HCT116 (cell line): ENCODE measurements around the gene BPIFB1. TPM values are rescaled to one million over a fixed set of nuclear protein-coding genes. Genes with fewer than 3 reads are reported as not detected.

Source experiments
- ATAC-seq: fragments of 200-7000 bp; cut with Tn5 transposase; 2 replicates; pipeline ENCODE4 v1.9.1; 2020; ENCODE audit warnings: mild to moderate bottlenecking, moderate library complexity
- BruUV-seq: library from RNA; stranded (reverse); fragments of 400-500 nt; replicated peaks from 2 replicates; lab custom pipeline; 2021; lab: Mats Ljungman, UMichigan
- CTCF ChIA-PET: fragments of 300-600 bp; sonication (Branson Sonifier 250); formaldehyde crosslinking; loops from one replicate; lab custom pipeline; 2021; ENCODE audit warnings: antibody characterized with exemption; lab: Charles Lee
- POLR2A ChIA-PET: fragments of 300-600, 350-600 bp; sonication (Branson Sonifier 250); formaldehyde crosslinking; loops from one replicate; lab custom pipeline; 2021; ENCODE audit warnings: antibody characterized with exemption; lab: Charles Lee
- RAD21 ChIA-PET, 2 experiments: fragments of 300-600 bp; sonication (Branson Sonifier 250); formaldehyde crosslinking; loops; one replicate each; lab custom pipeline; 2023; ENCODE audit warnings: low total read pairs in 2 of 2; ENCODE audit not compliant: uncharacterized antibody in 2 of 2, unreplicated experiment in 2 of 2, low non-redundant PET in 1 of 2; lab: Charles Lee
- DNase-seq: peaks from one replicate; pipeline ENCODE4 v3.0.0-alpha.2; 2010; ENCODE audit warnings: low read depth, low spot score
- H2AFZ ChIP-seq: fragments of 200-600 bp; shearing (Covaris generic), sonication (generic); 2 replicates; pipeline ENCODE4 v1.6.1; 2017; ENCODE audit warnings: low read depth, mixed run types, mixed read lengths, antibody characterized with exemption, low read length; ENCODE audit not compliant: poor library complexity, severe bottlenecking
- H3K27ac ChIP-seq: 2 replicates; pipeline ENCODE4 v1.5.1; 2012; ENCODE audit warnings: low read depth, low read length
- H3K27me3 ChIP-seq: fragments of 200-600 bp; sonication (generic); 2 replicates; pipeline ENCODE4 v1.6.1; 2016; ENCODE audit warnings: mixed run types, low read length, mixed read lengths; ENCODE audit not compliant: insufficient read depth
- H3K36me3 ChIP-seq, 2 experiments: fragments of 200-500 bp in 1 of 2; fragments of 200-600 bp in 1 of 2; sonication (Bioruptor generic) in 1 of 2; sonication (generic) in 1 of 2; 2 replicates each; pipeline versions ENCODE4 v1.5.1 to v1.6.1; 2014 to 2016; ENCODE audit warnings: low read length in 2 of 2, inconsistent platforms in 1 of 2, mixed read lengths in 1 of 2, mixed run types in 1 of 2; ENCODE audit not compliant: insufficient read depth in 2 of 2, control insufficient read depth in 1 of 2
- H3K4me1 ChIP-seq, 2 experiments: fragments of 200-600 bp in 1 of 2; sonication (generic) in 1 of 2; 2 replicates each; pipeline versions ENCODE4 v1.5.1 to v1.6.1; 2012 to 2017; ENCODE audit warnings: low read length in 2 of 2, inconsistent platforms in 1 of 2, mild to moderate bottlenecking in 1 of 2, mixed read lengths in 1 of 2, mixed run types in 1 of 2, moderate library complexity in 1 of 2; ENCODE audit not compliant: insufficient read depth in 2 of 2, control insufficient read depth in 1 of 2
- H3K4me2 ChIP-seq: fragments of 200-600 bp; sonication (generic); 2 replicates; pipeline ENCODE4 v1.6.1; 2017; ENCODE audit warnings: mixed run types, low read length, mixed read lengths
- H3K4me3 ChIP-seq, 2 experiments: fragments of 200-600 bp in 1 of 2; sonication (generic) in 1 of 2; replicated peaks in 1 of 2; 2 replicates each; pipeline ENCODE4 v1.5.1; 2011 to 2016; ENCODE audit warnings: low read length in 2 of 2, control low read depth in 1 of 2, low read depth in 1 of 2, mild to moderate bottlenecking in 1 of 2, mixed read lengths in 1 of 2, mixed run types in 1 of 2
- H3K79me2 ChIP-seq: fragments of 200-600 bp; sonication (generic); 2 replicates; pipeline ENCODE4 v1.6.1; 2017; ENCODE audit warnings: mild to moderate bottlenecking, mixed run types, low read length, moderate library complexity, mixed read lengths; ENCODE audit not compliant: insufficient read depth
- H3K9ac ChIP-seq: fragments of 200-600 bp; sonication (generic); 2 replicates; pipeline ENCODE4 v1.6.1; 2016; ENCODE audit warnings: low read length, mixed read lengths
- H3K9me2 ChIP-seq: fragments of 200-600 bp; sonication (generic), shearing (Covaris generic); 2 replicates; pipeline ENCODE4 v1.6.1; 2017; ENCODE audit warnings: mixed run types, mild to moderate bottlenecking, moderate library complexity; ENCODE audit not compliant: insufficient read depth
- H3K9me3 ChIP-seq, 2 experiments: fragments of 200-500 bp in 1 of 2; fragments of 200-600 bp in 1 of 2; sonication (Bioruptor generic) in 1 of 2; sonication (generic) in 1 of 2; 2 replicates each; pipeline ENCODE4 v1.6.1; 2014 to 2017; ENCODE audit warnings: low read length in 2 of 2, mixed read lengths in 2 of 2, inconsistent platforms in 1 of 2, low read depth in 1 of 2, mild to moderate bottlenecking in 1 of 2, mixed run types in 1 of 2, moderate library complexity in 1 of 2; ENCODE audit not compliant: control insufficient read depth in 1 of 2, insufficient read depth in 1 of 2
- H4K20me1 ChIP-seq: fragments of 200-600 bp; sonication (generic), shearing (Covaris generic); 2 replicates; pipeline ENCODE4 v1.6.1; 2017; ENCODE audit warnings: mixed run types, mild to moderate bottlenecking, moderate library complexity; ENCODE audit not compliant: insufficient read depth
- ATF3 ChIP-seq: IDR thresholded peaks from 2 replicates; pipeline ENCODE4 v1.6.1; 2012
- CBX3 ChIP-seq: IDR thresholded peaks from 2 replicates; pipeline ENCODE4 v1.6.1; 2012; ENCODE audit warnings: low read depth
- ELF1 ChIP-seq: IDR thresholded peaks from 2 replicates; pipeline ENCODE4 v1.6.1; 2012; ENCODE audit warnings: low read depth, borderline replicate concordance
- EZH2phosphoT487 ChIP-seq: fragments of 200-600 bp; IDR thresholded peaks from 2 replicates; pipeline ENCODE4 v1.6.1; 2018; ENCODE audit warnings: antibody characterized with exemption, borderline replicate concordance
- FOSL1 ChIP-seq: IDR thresholded peaks from 2 replicates; pipeline ENCODE4 v1.6.1; 2012; ENCODE audit warnings: low read depth
- JUND ChIP-seq: IDR thresholded peaks from 2 replicates; pipeline ENCODE4 v1.6.1; 2012
- SP1 ChIP-seq: IDR thresholded peaks from 2 replicates; pipeline ENCODE4 v1.6.1; 2012; ENCODE audit warnings: low read depth
- SRF ChIP-seq: IDR thresholded peaks from 2 replicates; pipeline ENCODE4 v1.6.1; 2012; ENCODE audit warnings: low read depth
- TCF7L2 ChIP-seq: IDR thresholded peaks from 2 replicates; pipeline ENCODE4 v1.7.0; 2011; ENCODE audit warnings: borderline replicate concordance, inconsistent platforms; ENCODE audit not compliant: insufficient read depth, insufficient read length; ENCODE audit errors: extremely low read depth
- YY1 ChIP-seq: IDR thresholded peaks from 2 replicates; pipeline ENCODE4 v1.6.1; 2011; ENCODE audit warnings: low read length, low read depth, moderate library complexity, mild to moderate bottlenecking; ENCODE audit not compliant: insufficient replicate concordance; ENCODE audit errors: extremely low read depth
- ZNF274 ChIP-seq: fragments of 200-500 bp; sonication (Bioruptor generic); IDR thresholded peaks from 2 replicates; pipeline ENCODE4 v1.6.1; 2014; ENCODE audit warnings: mild to moderate bottlenecking, low read depth, low read length, inconsistent platforms
- intact Hi-C: fragments of 100-400 bp; cut with micrococcal nuclease; formaldehyde crosslinking; loops from 2 replicates; pipeline ENCODE4 v1.10.0; 2022
- total RNA-seq: library from RNA; stranded (reverse); gene quantifications from one replicate; pipeline ENCODE4 v1.2.1, GENCODE V29; 2021; ENCODE audit not compliant: unreplicated experiment
- TF ChIP-seq, protein P1 (sequence below): IDR thresholded peaks from 2 replicates; pipeline ENCODE4 v1.6.1; 2011; ENCODE audit warnings: mild to moderate bottlenecking, low read length, moderate library complexity; ENCODE audit not compliant: insufficient replicate concordance; ENCODE audit errors: extremely low read depth
- TF ChIP-seq, protein P2 (sequence below): IDR thresholded peaks from 2 replicates; pipeline ENCODE4 v1.6.1; 2012; ENCODE audit warnings: low read depth

The BPIFB1 gene
- total RNA-seq, 1 experiment from 2014 or later: 0.17 TPM

DNA sequence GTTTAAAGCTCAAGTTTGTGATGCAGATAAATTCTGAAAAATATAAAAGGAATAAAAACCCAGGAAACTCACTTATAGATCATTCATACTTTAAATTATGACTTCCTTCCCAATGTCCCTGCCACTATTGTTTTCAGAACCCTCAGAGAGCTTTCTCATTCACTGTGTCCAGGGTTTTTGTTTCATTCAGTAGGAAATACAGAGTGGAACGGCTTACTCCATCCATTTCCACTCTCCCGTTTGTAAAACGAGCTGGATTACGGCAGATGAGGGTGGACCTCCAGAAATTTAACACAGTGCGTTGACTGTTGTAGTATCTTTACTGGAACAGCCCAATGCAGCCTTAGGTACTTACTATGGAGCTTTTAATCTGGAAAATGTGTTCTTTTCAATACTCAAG lies 23.6 kb upstream of the BPIFB1 start:
- Histone ChIP-seq H3K4me3 (no peak overlapping the region), H2AFZ (no peak overlapping the region), H3K9ac (no peak overlapping the region)
- ATAC-seq: no peak
- TF ChIP-seq SRF (no peak), ELF1 (no peak), FOSL1 (no peak), TCF7L2 (no peak), ATF3 (no peak), EZH2phosphoT487 (no peak), YY1 (no peak), JUND (no peak), SP1 (no peak), CBX3 (no peak), ZNF274 (no peak)
- TF ChIP-seq, protein P1, sequence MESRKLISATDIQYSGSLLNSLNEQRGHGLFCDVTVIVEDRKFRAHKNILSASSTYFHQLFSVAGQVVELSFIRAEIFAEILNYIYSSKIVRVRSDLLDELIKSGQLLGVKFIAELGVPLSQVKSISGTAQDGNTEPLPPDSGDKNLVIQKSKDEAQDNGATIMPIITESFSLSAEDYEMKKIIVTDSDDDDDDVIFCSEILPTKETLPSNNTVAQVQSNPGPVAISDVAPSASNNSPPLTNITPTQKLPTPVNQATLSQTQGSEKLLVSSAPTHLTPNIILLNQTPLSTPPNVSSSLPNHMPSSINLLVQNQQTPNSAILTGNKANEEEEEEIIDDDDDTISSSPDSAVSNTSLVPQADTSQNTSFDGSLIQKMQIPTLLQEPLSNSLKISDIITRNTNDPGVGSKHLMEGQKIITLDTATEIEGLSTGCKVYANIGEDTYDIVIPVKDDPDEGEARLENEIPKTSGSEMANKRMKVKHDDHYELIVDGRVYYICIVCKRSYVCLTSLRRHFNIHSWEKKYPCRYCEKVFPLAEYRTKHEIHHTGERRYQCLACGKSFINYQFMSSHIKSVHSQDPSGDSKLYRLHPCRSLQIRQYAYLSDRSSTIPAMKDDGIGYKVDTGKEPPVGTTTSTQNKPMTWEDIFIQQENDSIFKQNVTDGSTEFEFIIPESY: no peak
- TF ChIP-seq, protein P2, sequence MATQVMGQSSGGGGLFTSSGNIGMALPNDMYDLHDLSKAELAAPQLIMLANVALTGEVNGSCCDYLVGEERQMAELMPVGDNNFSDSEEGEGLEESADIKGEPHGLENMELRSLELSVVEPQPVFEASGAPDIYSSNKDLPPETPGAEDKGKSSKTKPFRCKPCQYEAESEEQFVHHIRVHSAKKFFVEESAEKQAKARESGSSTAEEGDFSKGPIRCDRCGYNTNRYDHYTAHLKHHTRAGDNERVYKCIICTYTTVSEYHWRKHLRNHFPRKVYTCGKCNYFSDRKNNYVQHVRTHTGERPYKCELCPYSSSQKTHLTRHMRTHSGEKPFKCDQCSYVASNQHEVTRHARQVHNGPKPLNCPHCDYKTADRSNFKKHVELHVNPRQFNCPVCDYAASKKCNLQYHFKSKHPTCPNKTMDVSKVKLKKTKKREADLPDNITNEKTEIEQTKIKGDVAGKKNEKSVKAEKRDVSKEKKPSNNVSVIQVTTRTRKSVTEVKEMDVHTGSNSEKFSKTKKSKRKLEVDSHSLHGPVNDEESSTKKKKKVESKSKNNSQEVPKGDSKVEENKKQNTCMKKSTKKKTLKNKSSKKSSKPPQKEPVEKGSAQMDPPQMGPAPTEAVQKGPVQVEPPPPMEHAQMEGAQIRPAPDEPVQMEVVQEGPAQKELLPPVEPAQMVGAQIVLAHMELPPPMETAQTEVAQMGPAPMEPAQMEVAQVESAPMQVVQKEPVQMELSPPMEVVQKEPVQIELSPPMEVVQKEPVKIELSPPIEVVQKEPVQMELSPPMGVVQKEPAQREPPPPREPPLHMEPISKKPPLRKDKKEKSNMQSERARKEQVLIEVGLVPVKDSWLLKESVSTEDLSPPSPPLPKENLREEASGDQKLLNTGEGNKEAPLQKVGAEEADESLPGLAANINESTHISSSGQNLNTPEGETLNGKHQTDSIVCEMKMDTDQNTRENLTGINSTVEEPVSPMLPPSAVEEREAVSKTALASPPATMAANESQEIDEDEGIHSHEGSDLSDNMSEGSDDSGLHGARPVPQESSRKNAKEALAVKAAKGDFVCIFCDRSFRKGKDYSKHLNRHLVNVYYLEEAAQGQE: no peak
- TF ChIP-seq, all 23 proteins: peak for 0
- DNase-seq: no peak
- no TSS peak for BruUV-seq
- H3K27me3 ChIP-seq: no peaks in the 10 kb centered on the region
- no peaks in the 10 kb centered on the region for H3K9me2 ChIP-seq
- no peaks in the 10 kb centered on the region for H3K79me2 ChIP-seq
- intact Hi-C loops: no loop called here
- H3K27ac ChIP-seq: no peak overlapping the region
- H3K9me3 ChIP-seq: no peaks in the 10 kb centered on the region
- no peak overlapping the region for H3K4me2 ChIP-seq
- ChIA-PET POLR2A (interaction anchor here (0.6 kb wide), 1 partner anchor 883 kb away, joined by 4 read pairs; no protein-coding TSS in a partner anchor), RAD21 (no interaction called here), CTCF (no interaction called here)
- no peaks in the 10 kb centered on the region for H3K36me3 ChIP-seq
- H3K4me1 ChIP-seq: no peaks in the 10 kb centered on the region
- H4K20me1 ChIP-seq: no peaks in the 10 kb centered on the region
